Iris pigment epithelial cell (primary cell): ENCODE results near the gene PTCH2.
A peak's percentile ranks its signal among the peaks of the same experiment; 100 is the strongest.

Source experiments
- DNase-seq: peaks from one replicate; pipeline ENCODE4 v3.0.0-alpha.2; 2011; ENCODE audit warnings: low read depth

PTCH2 gene, protein sequence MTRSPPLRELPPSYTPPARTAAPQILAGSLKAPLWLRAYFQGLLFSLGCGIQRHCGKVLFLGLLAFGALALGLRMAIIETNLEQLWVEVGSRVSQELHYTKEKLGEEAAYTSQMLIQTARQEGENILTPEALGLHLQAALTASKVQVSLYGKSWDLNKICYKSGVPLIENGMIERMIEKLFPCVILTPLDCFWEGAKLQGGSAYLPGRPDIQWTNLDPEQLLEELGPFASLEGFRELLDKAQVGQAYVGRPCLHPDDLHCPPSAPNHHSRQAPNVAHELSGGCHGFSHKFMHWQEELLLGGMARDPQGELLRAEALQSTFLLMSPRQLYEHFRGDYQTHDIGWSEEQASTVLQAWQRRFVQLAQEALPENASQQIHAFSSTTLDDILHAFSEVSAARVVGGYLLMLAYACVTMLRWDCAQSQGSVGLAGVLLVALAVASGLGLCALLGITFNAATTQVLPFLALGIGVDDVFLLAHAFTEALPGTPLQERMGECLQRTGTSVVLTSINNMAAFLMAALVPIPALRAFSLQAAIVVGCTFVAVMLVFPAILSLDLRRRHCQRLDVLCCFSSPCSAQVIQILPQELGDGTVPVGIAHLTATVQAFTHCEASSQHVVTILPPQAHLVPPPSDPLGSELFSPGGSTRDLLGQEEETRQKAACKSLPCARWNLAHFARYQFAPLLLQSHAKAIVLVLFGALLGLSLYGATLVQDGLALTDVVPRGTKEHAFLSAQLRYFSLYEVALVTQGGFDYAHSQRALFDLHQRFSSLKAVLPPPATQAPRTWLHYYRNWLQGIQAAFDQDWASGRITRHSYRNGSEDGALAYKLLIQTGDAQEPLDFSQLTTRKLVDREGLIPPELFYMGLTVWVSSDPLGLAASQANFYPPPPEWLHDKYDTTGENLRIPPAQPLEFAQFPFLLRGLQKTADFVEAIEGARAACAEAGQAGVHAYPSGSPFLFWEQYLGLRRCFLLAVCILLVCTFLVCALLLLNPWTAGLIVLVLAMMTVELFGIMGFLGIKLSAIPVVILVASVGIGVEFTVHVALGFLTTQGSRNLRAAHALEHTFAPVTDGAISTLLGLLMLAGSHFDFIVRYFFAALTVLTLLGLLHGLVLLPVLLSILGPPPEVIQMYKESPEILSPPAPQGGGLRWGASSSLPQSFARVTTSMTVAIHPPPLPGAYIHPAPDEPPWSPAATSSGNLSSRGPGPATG

DNA sequence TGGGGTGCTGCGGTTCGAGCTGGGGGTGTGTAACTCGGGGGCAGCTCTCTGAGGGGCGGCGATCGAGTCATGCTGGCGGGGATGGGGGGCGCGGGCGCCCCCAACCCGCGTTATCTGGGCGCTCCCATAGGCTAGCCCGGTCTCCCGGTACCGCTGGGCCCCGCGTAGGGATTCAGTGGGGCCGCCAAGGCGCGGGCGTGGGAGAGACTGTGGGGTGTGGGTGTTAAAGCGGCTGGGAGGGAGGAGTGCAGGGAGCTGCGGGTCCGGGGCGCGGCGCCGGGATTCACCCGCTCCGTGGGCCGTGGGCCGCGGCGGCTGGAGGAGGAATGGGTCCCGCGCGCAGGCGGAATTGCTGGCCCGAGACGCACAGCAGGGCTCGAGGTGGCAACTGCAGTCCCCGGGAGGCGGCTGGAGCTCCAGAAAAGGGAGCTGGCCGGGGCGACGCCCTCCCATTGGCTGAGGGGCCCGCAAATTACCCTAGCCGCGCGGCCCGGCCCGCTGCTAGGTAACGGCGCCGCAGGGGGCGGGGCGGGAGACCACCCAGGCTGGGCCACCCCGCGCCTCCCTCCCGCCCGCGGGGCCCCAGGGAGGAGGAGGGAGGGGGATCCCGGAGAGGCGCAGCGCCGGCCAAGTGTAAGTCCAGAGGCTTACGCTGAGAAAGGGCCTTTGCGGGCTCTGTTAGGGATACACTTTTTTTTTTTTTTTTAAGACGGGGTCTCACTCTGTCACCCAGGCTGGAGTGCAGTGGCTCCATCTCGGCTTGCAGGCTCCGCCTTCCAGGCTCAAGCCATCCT lies at the start of gene PTCH2:
PTCH2 (minus strand) TSS at position 392 of the 794 bp plus-strand sequence; CDS start at position 71, 321 bp downstream.
- DNase-seq, result peak; percentile 57

DNA sequence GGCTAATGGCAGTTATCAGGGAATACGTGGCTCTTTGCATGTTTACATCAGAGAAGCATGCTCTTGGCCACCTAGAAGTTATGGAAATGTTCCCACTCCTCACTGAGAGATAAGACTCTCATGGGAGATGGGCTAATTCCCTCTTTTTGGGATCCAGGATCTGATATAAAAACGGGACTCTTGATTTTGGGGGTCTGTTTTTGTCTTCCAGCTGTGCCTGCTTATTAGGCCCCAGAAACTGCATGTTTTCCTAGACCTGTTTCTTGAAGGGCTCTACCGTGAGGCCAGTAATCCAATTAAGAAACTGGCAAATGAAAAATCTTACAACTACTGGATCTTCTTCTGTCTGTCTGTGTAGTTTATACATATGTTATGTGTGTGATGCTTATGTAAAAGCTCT lies 47.0 kb upstream of the PTCH2 start:
- DNase-seq, result no peak

DNA sequence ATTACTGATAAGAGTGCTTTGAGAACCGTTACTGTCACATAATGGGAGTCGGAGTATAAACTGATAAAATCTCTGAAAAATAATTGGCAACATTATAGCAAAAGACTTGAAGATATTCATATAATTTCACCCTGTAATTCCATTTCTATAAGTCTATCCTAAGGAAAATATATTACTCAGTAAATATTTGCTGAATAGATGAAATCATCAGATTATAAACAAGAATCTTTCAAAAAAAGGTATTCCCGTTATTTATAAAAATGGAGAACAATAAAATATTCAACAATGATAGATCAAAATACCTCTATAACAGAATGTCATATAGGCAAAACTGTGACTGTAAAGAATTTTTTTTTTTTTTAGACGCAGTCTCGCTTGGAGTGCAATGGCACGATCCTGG lies 42.4 kb upstream of the PTCH2 start:
- no peak for DNase-seq

DNA sequence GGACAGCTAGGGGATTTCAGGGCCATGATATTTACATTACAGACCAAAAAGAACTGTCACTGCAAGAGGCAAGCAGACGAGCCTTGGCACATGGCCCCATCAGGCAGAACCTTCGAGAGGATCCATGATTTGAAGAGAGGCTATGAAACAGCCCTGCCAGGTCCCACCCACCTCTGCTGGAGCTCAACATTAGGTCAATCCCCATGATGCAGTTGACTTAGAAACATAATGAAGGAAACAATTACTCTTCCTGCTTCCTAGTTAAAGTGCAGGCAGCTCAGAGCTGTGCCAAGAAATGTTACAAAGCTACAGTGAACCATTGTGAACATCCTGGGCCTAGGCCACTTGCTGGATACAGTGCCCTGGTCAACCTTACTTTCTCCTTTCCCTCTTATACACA lies 41.7 kb upstream of the PTCH2 start:
- no peak for DNase-seq

DNA sequence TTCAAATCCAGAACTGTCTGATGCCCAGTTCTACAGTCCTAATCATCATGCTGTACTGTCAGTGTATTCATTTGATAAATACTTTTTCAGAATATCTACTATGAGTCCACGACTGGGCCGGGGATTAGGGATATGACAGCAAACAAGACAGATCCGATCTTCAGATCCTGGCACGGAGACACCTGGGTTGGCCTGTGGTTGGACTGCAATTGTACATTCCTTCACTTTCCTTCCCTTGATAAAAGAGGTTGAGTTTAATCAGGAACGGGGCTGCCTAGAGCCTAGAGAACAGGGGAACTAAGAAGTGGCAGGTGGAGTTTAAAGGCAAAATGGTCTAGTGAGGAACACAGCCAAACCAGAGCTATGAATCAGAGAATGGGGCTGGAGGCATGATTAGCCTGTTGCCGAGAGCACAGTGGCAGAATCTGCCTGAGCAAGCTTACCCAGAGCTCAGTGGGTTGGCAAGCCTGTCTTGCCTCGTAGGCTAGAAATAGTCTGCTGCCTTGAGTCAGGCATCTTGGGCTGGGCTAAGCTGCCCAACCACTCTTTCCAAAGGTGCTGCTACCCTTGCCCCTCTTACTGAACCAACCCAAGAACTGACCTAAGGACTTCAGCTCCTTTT lies 38.1 kb upstream of the PTCH2 start:
- DNase-seq, result peak; percentile 86

DNA sequence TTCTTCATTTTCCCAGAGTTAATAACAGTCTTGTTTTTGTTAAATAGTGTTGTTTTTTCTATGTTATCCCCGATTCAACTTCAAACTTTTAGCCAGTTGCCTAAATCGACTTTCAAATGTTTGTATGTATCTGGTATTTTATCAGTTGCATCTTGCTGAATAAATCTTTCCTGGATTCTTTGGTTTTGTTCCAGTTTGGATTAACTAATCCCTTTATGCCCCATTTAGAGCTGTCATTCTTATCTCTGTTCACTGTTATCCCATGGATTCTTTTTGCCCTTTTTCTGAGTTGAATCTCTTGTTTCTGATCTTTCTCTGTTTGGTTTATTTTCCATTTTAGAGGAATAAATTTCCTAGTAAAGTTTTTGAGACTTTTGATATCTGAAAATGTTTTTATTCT lies 31.1 kb upstream of the PTCH2 start:
- DNase-seq, result no peak

DNA sequence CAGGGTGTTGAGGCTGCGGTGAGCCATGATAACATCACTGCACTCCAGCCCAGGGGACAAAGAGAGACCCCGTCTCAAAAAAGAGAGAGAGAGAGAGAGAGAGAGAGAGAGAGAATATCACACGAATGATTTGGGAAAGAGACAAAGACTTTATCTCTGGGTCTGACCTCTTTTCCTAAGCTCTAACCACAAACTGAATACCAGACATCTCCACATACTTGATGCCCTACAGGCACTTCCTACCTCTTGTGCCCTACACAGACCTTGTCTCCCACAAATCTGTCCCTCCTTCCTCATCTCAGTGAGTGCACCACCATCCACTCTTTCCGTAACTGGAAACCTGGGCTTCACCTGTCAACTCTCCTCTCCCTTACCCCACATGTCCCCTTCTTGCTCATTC lies 27.0 kb upstream of the PTCH2 start:
- DNase-seq, result no peak

DNA sequence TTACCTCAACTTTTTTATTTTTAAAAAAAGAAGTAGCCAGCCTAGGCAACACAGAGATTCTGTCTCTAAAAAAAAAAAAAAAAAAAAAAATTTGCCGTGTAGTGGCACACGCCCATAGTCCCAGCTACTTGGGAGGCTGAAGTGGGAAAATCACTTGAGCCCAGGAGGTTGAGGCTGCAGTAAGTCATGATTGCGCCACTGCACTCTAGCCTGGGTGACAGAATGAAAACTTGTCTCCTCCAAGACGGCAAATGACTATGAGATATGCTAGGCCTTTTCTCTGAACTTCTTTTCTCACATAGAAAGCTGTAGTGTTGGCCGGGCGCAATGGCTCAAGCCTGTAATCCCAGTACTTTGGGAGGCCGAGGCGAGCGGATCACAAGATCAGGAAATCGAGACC lies 24.7 kb upstream of the PTCH2 start:
- DNase-seq, result no peak

DNA sequence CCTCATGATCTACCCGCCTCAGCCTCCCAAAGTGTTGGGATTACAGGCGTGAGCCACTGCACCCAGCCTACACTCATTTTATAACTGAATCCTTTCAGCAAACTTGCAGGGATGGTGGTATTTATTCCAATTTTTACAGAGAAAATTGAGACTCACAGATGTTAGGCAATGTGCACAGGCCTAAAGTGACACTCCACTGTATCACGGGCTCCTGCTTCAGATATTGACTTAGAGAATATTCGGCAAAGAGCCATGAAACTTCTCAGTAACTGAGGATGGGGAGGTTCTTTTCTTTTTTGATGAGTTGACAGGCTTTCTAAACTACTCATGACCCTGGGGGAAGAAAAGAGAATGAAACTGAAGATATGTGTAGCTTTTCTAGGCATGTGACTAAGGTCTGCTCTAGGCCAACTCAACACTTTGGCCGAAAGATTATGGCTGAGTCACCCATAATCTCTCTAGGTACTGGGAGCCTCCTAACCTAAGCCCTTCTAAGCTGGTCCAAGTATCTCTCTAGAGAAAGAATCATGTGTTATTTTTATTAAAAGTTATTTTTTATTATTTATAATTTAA lies 19.9 kb upstream of the PTCH2 start:
- DNase-seq, result peak; percentile 72

DNA sequence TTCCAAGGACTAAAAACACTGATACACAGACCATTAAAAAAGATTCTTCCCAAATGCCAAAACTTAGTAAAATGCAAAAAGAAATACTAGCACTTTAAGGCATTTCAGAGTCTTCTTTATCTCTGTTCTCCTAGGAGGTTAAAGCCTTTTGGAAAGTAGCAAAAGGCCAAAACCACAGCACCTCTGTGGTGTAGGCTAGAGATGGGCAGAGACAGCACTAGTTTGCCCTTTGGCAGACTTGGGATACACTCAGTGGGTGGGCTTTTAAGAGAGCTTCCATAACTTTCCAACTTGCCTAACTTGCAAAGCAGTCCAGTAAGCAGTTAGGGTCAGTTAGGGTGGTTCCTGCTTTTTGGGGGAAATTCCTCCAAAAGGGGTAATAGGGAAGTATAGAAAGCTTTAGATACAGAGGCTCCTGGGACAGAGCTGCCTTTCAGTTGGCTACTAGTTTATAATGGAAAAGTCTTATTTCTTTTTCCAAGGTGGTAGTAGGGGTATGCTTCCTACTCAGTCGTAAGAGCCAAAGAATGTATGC lies 17.9 kb upstream of the PTCH2 start:
- DNase-seq, result no peak

DNA sequence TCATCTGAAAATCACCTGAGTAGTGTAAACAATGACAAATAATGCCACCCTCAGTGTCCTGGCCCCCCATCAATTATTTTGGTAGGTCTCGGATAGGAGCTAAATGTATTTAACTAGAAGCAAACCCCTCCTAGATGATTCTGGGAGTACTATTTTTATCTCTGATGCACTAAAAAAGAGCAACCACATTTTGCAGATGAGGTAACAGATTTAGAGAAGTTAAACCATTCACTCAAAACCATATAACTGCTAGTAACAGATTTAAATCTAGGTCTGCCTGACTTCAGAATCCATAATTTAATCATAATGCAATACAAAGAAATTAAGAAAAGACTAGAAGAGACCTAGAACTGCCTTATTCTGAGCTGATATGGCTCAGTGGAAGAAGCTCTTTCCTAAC lies 17.3 kb upstream of the PTCH2 start:
- DNase-seq, result no peak

DNA sequence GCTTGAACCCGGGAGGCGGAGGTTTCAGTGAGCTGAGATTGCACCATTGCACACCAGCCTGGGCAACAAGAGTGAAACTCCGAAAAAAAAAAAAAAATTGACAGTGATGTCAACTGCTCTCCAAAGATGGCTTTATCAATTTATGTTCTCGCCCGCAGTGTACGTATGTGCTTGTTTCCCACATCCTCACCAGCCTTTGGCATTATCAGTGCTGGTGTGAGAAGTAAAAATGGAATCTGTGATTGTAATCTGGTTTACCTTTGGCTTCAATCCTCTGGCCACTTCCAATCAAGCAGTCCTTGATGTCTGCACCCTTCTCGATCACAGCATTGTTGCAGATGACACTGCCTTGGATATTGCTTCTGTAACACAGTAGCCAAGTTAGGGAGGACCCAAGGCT lies 14.4 kb upstream of the PTCH2 start:
- DNase-seq, result no peak

DNA sequence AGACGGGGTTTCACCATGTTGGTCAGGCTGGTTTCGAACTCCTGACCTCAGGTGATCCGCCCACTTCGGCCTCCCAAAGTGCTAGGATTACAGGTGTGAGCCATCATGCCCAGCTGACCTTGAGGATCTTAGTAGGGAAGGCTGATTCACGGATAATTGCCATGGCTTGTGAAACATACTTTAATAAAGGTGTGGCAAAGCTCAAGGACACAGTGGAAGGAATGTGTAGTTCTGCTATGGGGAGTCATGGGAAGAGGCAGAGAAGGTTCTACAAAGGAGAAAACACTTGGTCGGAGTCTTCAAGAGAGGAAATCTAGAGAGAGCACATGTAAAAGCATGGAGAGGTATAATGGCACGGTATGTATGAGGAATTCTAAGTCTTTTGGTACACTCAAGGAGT lies 12.7 kb upstream of the PTCH2 start:
- DNase-seq, result no peak

DNA sequence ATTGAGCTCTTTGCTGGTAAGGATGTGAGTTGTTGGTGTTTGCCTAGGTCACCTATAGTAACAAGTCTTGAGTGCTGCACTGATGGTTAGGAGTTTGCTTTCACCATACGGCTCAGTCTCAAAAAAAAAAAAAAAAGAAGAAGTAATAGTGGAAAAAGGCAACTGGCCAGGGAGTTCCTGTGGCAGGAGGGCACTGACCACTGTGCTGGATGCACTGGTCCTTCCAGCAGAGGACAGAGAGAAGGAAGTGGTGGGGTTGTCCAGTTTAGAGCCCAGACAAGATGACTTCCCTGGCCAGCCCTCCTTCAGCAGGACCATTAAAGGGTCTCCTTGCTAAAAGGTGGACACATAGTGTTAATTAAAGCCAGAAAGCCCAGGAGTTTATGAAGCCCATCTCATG lies 11.9 kb upstream of the PTCH2 start:
- no peak for DNase-seq

DNA sequence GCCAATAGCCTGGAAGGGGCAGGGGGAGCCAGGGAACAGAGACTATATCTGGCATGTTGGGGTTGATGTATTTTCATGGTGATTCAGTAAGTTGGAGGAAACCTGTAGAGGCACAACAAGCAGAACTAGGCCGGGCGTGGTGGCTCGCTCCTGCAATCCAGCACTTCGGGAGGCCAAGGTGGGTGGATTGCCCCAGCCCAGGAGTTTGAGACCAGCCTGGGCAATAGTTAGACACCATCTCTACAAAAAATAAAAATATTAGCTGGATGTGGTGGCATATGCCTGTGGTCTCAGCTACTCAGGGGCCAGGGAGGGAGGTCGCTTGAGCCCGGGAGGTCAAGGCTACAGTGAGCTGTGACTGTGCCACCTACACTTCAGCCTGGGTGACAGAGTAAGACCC lies 10.1 kb upstream of the PTCH2 start:
- no peak for DNase-seq

DNA sequence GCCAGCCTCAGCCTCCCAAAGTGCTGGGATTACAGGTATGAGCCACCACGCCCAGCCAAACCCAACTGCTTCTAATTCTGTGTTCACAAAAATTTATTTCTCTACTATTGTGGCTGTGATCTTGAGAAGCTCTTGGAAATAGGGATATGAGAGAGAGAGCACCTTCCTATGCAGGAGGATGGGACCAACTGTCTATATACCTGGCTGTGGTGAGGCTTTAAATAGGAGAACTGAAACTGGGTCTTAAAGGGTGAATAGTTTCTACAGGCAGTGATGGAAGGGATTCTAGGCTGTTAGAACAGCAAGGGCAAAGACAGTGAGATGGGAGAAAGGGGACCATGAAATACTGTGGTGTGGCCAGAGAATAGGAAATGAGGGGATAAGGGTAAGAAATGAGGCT lies 8.3 kb upstream of the PTCH2 start:
- DNase-seq, result no peak

DNA sequence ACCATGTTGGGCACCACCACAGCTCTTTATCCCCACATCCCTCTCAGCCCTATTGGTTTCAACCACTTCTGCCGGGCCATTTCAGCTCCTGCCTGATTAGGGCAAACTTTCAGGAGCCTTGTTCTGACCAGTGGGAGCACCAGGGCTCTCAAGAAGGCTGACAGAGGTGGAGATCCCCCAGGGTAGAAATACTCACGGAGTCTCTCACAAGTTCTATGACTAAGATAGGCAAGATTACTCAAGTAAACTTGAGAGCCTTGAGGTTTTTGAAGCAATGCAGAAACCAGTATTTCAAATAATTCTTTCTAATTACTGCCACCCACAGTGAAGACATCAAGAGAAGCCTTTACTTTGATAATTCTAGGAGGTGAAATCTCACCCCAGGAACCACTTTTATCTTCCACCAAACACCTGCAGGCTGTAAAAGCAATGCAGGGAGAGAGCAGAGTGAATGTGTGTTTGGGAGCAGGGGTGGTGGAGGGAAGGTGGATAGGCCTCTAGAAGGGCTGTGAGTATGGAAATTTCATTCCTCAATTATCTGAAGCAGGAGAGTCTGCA lies 6.6 kb upstream of the PTCH2 start:
- peak; percentile 53 for DNase-seq

DNA sequence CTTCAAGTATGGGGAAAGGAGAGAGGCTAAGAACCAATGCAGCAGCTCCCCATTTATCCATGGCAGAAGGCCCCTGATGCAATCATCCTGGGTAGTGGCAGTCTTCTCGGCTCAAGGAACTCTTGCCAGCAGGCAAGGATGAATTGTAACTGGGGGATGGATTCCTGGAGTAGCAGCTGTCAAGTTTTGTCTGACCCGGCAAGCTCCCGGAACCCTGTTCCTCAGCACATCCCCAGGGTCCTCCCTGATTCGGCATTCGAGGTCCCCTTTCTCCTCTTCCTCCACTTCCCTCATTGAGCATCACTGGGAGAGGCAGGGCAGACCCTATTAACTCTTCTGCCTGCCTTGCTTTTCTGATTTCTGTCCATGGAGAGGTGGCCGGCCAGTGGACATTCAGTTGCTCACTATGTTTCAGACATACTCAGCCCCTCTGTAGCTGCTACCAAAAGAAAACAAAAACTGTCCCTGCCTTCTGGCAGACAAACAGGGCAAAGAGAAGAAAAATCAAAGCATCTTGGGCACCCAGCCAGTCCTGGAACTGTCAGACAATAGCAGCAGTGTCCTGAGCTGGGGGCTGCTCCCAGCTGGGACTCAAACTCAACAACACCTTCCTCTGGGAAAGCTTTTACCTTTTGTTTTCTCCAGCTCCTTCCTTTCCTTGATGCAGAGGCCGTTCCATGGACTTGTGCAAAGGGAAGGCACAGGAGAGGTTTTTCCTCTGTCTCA lies 5.6 kb upstream of the PTCH2 start:
- no peak for DNase-seq

DNA sequence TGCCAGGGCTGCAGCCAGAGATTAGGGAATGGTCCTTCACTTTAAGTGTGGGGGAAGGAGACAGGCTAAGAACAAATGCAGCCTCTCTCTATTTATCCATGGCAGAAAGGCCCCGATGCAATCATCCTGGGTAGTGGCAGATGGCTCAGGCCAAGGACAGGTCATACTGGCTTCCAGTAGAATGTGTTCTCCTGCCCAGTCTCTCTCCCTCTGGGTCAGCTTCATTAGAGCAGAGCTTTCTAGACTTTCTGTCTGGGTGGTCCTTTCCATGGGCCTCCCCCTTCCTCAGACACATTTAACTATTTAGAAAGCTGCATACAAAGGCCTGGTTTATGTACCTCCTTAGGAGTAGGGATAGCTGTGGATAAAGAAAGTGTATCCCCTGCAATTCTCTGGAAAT lies 4.8 kb upstream of the PTCH2 start:
- DNase-seq, result no peak

DNA sequence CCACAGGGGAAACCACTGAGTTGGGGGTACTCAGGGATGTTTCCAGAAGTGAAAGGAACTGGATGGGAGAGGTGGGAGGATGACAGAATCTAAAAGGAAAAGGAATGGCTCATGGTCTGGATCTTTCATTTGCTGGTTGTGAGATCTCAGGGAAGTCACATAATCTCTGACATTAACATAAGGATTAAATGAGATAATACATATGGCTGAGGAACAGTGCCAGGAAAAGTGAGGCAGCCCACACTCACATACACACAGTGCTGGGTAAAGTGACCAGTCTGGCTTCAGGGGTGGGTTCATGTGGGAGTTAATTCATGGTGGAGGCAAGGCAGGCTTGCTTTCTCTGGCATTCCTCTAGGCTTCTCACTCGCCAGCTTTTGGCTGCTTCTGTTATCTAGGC lies 3.9 kb upstream of the PTCH2 start:
- no peak for DNase-seq
